ENCODE data around the gene NANP. TPM values are rescaled to one million over a fixed set of nuclear protein-coding genes. Genes with fewer than 3 reads are reported as not detected.
"Not testable (repeated sequence)": the region's sequence is repeated elsewhere in the genome, so short reads cannot be mapped to it uniquely, and the experiment has no call there.

The NANP gene
- total RNA-seq, 1 experiment from 2014 or later, result 7.3 TPM

DNA sequence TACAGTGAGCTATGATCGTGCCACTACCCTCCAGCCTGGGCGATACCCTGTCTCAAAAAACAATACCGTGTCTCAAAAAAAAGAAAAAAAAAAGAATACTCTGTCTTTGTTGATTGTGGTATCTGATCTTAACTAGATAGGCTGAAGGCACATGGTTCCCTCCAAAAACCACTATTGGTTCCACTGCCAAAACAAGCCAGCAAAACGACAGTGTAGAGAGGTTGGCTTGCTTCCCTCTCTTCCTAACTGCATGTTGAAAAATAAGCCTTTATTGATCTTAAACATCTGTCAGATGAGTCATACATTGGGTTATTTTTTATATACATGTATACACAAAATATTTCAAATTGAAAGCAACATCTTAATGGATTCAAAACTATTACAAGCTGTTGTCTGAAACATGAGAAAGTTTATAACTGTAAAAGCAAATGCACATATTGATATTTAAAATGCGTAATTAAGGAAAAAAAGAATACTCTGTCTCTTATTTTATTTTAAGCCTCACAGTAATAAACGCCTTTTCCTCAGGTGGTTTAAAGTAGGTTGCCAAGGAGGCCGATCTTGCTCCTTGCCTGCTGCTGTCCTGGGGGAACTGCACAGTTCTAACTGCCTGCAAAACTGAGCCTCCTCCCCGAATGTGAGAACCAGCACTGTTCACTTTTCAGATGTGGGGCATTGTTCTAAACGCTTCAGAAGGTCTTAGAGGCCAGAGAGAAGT is 31.5 kb downstream of the NANP start:
- Histone ChIP-seq H3K9ac (ENCODE audit: low read length) (no peak overlapping the region), H4K20me1 (ENCODE audit: insufficient read depth) (no peaks in the 10 kb centered on the region), H3K79me2 (ENCODE audit: insufficient read depth, low read length) (no peaks in the 10 kb centered on the region), H3K4me1 (ENCODE audit: control insufficient read depth in 1 of 2, insufficient read depth in 2 of 2, low read length in 2 of 2) (no peaks in the 10 kb centered on the region), H3K27ac (ENCODE audit: low read depth, low read length) (no peak overlapping the region), H3K4me3 (replicated peaks in 1 of 2; ENCODE audit: low read depth in 1 of 2, low read length in 2 of 2) (no peak overlapping the region), H3K27me3 (ENCODE audit: insufficient read depth, low read length) (no peaks in the 10 kb centered on the region), H3K9me3 (ENCODE audit: control insufficient read depth in 1 of 2, insufficient read depth in 1 of 2, low read depth in 1 of 2, low read length in 2 of 2) (no peaks in the 10 kb centered on the region), H2AFZ (ENCODE audit: low read depth, low read length, poor library complexity, severe bottlenecking) (no peak overlapping the region), H3K9me2 (ENCODE audit: insufficient read depth) (no peaks in the 10 kb centered on the region), H3K36me3 (ENCODE audit: control insufficient read depth in 1 of 2, insufficient read depth in 2 of 2, low read length in 2 of 2) (no peaks in the 10 kb centered on the region), H3K4me2 (ENCODE audit: low read length) (no peak overlapping the region)
- BruUV-seq (replicated peaks), result no TSS peak
- RAD21 ChIA-PET (ENCODE audit: low non-redundant PET in 1 of 2, low total read pairs in 2 of 2, uncharacterized antibody in 2 of 2, unreplicated experiment in 2 of 2), result no interaction called here
- CTCF ChIA-PET, result no interaction called here
- TF ChIP-seq EZH2 (IDR thresholded peaks at IDR 0.05), result no peak
- no peak for TF ChIP-seq SRF (IDR thresholded peaks at IDR 0.05; ENCODE audit: low read depth)
- TF ChIP-seq ELF1 (IDR thresholded peaks at IDR 0.05; ENCODE audit: borderline replicate concordance, low read depth), result no peak
- no peak for TF ChIP-seq POLR2A (IDR thresholded peaks at IDR 0.05; ENCODE audit: borderline replicate concordance, extremely low read depth, insufficient read depth, insufficient read length)
- no peak for TF ChIP-seq ZFX (IDR thresholded peaks at IDR 0.05)
- no peak for TF ChIP-seq EZH2phosphoT487 (IDR thresholded peaks at IDR 0.05; ENCODE audit: borderline replicate concordance)
- ATAC-seq, result no peak
- no peak for DNase-seq (ENCODE audit: low read depth, low spot score)
- intact Hi-C loops (cut with micrococcal nuclease), result no loop called here
- POLR2A ChIA-PET, result no interaction called here

DNA sequence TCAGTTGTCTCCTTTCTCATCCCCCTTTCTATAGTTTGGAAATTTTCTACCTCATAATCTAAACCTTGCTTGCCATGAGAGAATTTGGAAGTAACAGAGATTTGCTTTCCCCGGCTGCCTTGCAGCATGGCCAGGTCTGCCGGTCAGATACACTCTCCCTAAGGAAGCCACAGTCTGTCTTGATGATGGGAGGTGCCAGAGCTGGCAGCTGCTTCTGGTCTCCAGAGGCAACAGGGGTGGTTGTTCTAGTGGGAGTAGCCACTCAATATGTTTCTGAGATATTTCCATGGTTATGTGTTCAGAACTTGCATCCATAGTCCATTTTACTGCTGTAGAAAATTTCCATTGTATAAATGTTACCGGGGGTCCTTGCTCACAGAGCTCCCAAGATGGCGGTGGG is 33.0 kb downstream of the NANP start:
- H3K9me2 ChIP-seq (ENCODE audit: insufficient read depth); H3K27me3 ChIP-seq (ENCODE audit: insufficient read depth, low read length); H3K4me2 ChIP-seq (ENCODE audit: low read length); H3K79me2 ChIP-seq (ENCODE audit: insufficient read depth, low read length); H3K27ac ChIP-seq (ENCODE audit: low read depth, low read length); H2AFZ ChIP-seq (ENCODE audit: low read depth, low read length, poor library complexity, severe bottlenecking); H3K36me3 ChIP-seq (ENCODE audit: control insufficient read depth in 1 of 2, insufficient read depth in 2 of 2, low read length in 2 of 2); RAD21 ChIA-PET (ENCODE audit: low non-redundant PET in 1 of 2, low total read pairs in 2 of 2, uncharacterized antibody in 2 of 2, unreplicated experiment in 2 of 2); H4K20me1 ChIP-seq (ENCODE audit: insufficient read depth); DNase-seq (ENCODE audit: low read depth, low spot score); H3K9me3 ChIP-seq (ENCODE audit: control insufficient read depth in 1 of 2, insufficient read depth in 1 of 2, low read depth in 1 of 2, low read length in 2 of 2); POLR2A ChIA-PET; ATAC-seq; BruUV-seq (replicated peaks); intact Hi-C loops (cut with micrococcal nuclease); H3K4me1 ChIP-seq (ENCODE audit: control insufficient read depth in 1 of 2, insufficient read depth in 2 of 2, low read length in 2 of 2); H3K4me3 ChIP-seq (replicated peaks in 1 of 2; ENCODE audit: low read depth in 1 of 2, low read length in 2 of 2); CTCF ChIA-PET; H3K9ac ChIP-seq (ENCODE audit: low read length): not testable (repeated sequence)
